HepG2 (cell line): ENCODE data around the gene DOK5. TPM values are rescaled to one million over a fixed set of nuclear protein-coding genes. Genes with fewer than 3 reads are reported as not detected.

Source experiments
- ATAC-seq: fragments of 200-7000 bp; cut with Tn5 transposase; 3 replicates; pipeline ENCODE4 v1.9.1; 2020; ENCODE audit warnings: mild to moderate bottlenecking, moderate library complexity
- BruUV-seq: library from RNA; stranded (reverse); fragments of 400-500 nt; replicated peaks from 2 replicates; lab custom pipeline; 2021; lab: Mats Ljungman, UMichigan
- CTCF ChIA-PET: fragments of 300-600 bp; formaldehyde crosslinking; extraction: SDS; loops from one replicate; lab custom pipeline; 2021; ENCODE audit warnings: low total read pairs, inconsistent platforms, low intra/inter-chr PET ratio; lab: Yijun Ruan, JAX
- POLR2A ChIA-PET: fragments of 350-600 bp; sonication (Branson Sonifier 250); formaldehyde crosslinking; loops from one replicate; lab custom pipeline; 2020; ENCODE audit warnings: antibody characterized with exemption, inconsistent platforms; lab: Yijun Ruan, JAX
- DNase-seq: peaks from one replicate; pipeline ENCODE4 v3.0.0-alpha.2; 2015; ENCODE audit warnings: low spot score
- FAIRE-seq: peaks from 3 replicates; lab custom pipeline; 2011; peaks lifted over from hg19 to GRCh38; lab: Jason Lieb, UNC
- H2AFZ ChIP-seq: one replicate; pipeline ENCODE4 v1.6.1; 2011; ENCODE audit warnings: low read length, inconsistent platforms
- H3K27ac ChIP-seq: fragments of 300-600 bp; 3 replicates; pipeline ENCODE4 v1.8.0; 2011; ENCODE audit warnings: mixed run types, mild to moderate bottlenecking, mixed read lengths, low read length, inconsistent platforms; ENCODE audit not compliant: insufficient read depth; ENCODE audit errors: extremely low read length
- H3K27me3 ChIP-seq, 2 experiments: fragments of 200-600 bp in 1 of 2; 2 replicates in 1 of 2; 3 replicates in 1 of 2; pipeline versions ENCODE4 v1.6.0 to v1.8.0; 2011; ENCODE audit warnings: low read length in 2 of 2, mild to moderate bottlenecking in 2 of 2, moderate library complexity in 2 of 2, inconsistent platforms in 1 of 2; ENCODE audit not compliant: insufficient read depth in 2 of 2, control insufficient read depth in 1 of 2
- H3K36me3 ChIP-seq, 2 experiments: fragments of 200-600 bp in 1 of 2; replicated peaks in 1 of 2; 2 replicates in 1 of 2; 3 replicates in 1 of 2; pipeline versions ENCODE4 v1.5.1 to v1.8.0; 2011; ENCODE audit warnings: low read length in 2 of 2, inconsistent platforms in 1 of 2; ENCODE audit not compliant: insufficient read depth in 2 of 2, control insufficient read depth in 1 of 2
- H3K4me1 ChIP-seq: 2 replicates; pipeline ENCODE4 v1.5.1; 2012; ENCODE audit warnings: low read length, inconsistent platforms; ENCODE audit not compliant: insufficient read depth
- H3K4me2 ChIP-seq: 2 replicates; pipeline ENCODE4 v1.6.0; 2011; ENCODE audit warnings: low read depth, low read length, inconsistent platforms
- H3K4me3 ChIP-seq, 3 experiments: fragments of 200-600 bp in 1 of 3; sonication (generic), shearing (Covaris generic) in 1 of 3; replicated peaks in 1 of 3; 2 replicates each; pipeline ENCODE4 v1.5.1; 2011 to 2016; ENCODE audit warnings: low read length in 3 of 3, inconsistent platforms in 2 of 3, low read depth in 2 of 3, mild to moderate bottlenecking in 2 of 3, control low read depth in 1 of 3, mixed read lengths in 1 of 3; ENCODE audit not compliant: insufficient read depth in 1 of 3
- H3K79me2 ChIP-seq: one replicate; pipeline ENCODE4 v1.6.1; 2011; ENCODE audit warnings: low read length, inconsistent platforms; ENCODE audit not compliant: insufficient read depth
- H3K9ac ChIP-seq: 2 replicates; pipeline ENCODE4 v1.6.0; 2011; ENCODE audit warnings: mild to moderate bottlenecking, low read depth, low read length, inconsistent platforms; ENCODE audit not compliant: insufficient read depth
- H3K9me3 ChIP-seq: 2 replicates; pipeline ENCODE4 v1.5.1; 2012; ENCODE audit warnings: mild to moderate bottlenecking, low read length
- H4K20me1 ChIP-seq: 2 replicates; pipeline ENCODE4 v1.6.0; 2011; ENCODE audit warnings: inconsistent platforms, mild to moderate bottlenecking, low read length, moderate library complexity; ENCODE audit not compliant: insufficient read depth
- GTF2F1 ChIP-seq: fragments of 150-350 bp; IDR thresholded peaks from 2 replicates; pipeline ENCODE4 v1.6.1; 2014; ENCODE audit warnings: low read length
- KAT7 ChIP-seq: IDR thresholded peaks from 2 replicates; pipeline ENCODE4 v1.6.1; 2018; ENCODE audit warnings: borderline replicate concordance, missing compliant biosample characterization
- SMARCE1 ChIP-seq: fragments of 450-650 bp; IDR thresholded peaks from 2 replicates; pipeline ENCODE4 v1.6.1; 2017; ENCODE audit warnings: borderline replicate concordance
- ZFP62 ChIP-seq: sonication (generic); formaldehyde crosslinking; IDR thresholded peaks from 2 replicates; pipeline ENCODE4 v1.4.0; 2020; ENCODE audit warnings: missing genetic modification reagents
- ZNF20 ChIP-seq: sonication (generic); formaldehyde crosslinking; IDR thresholded peaks from 2 replicates; pipeline ENCODE4 v1.4.0; 2020; ENCODE audit warnings: mild to moderate bottlenecking, moderate library complexity, missing genetic modification reagents
- ZNF432 ChIP-seq: sonication (generic); formaldehyde crosslinking; IDR thresholded peaks from 2 replicates; pipeline ENCODE4 v1.5.0; 2020; ENCODE audit warnings: missing genetic modification reagents, mild to moderate bottlenecking, borderline replicate concordance
- ZNF543 ChIP-seq: sonication (generic); formaldehyde crosslinking; IDR thresholded peaks from 2 replicates; pipeline ENCODE4 v1.4.0; 2020; ENCODE audit warnings: mild to moderate bottlenecking, missing genetic modification reagents
- ZSCAN31 ChIP-seq: sonication (generic); formaldehyde crosslinking; IDR thresholded peaks from 2 replicates; pipeline ENCODE4 v1.5.0; 2020; ENCODE audit warnings: low read depth, mild to moderate bottlenecking, missing genetic modification reagents
- WGBS: methylation state at CpG from one replicate; pipeline ENCODE4 v1.1.6; 2017; ENCODE audit warnings: low lambda C conversion rate; 5-methylcytosine and 5-hydroxymethylcytosine counted together
- in situ Hi-C: cut with HindIII; loops from 2 replicates; pipeline ENCODE4 v1.10.0; 2017; ENCODE audit warnings: low pct_unique_long_range_greater_than_20kb; ENCODE audit not compliant: extremely low pct_ligation_motif_present
- intact Hi-C: fragments of 100-400 bp; cut with micrococcal nuclease; formaldehyde crosslinking; loops from one replicate; pipeline ENCODE4 v1.10.0; 2022; ENCODE audit not compliant: unreplicated experiment
- polyA plus RNA-seq, 8 experiments: library from polyadenylated mRNA; depleted of rRNA in 3 of 8; stranded (reverse) in 7 of 8; unstranded in 1 of 8; fragments of >200 nt; fragmentation: Illumina TruSeq in 4 of 8; extraction: Trizol in 4 of 8; gene quantifications; 2 replicates each; pipeline versions ENCODE4 v1.2.1 to v1.2.3, GENCODE V29; 2011 to 2016; ENCODE audit warnings: low read depth in 4 of 8, missing spikeins in 1 of 8, mixed read lengths in 1 of 8; ENCODE audit not compliant: insufficient read depth in 1 of 8
- total RNA-seq, 5 experiments: library from RNA; depleted of rRNA; stranded (reverse); fragments of >200 nt; fragmentation: Illumina TruSeq; extraction: Trizol; gene quantifications; 2 replicates each; pipeline ENCODE4 v1.2.3, GENCODE V29; 2016; ENCODE audit warnings: low read depth in 1 of 5
- TF ChIP-seq, protein P1 (sequence below): IDR thresholded peaks from 2 replicates; pipeline ENCODE4 v1.6.1; 2018; ENCODE audit warnings: missing genetic modification reagents
- TF ChIP-seq, protein P2 (sequence below): sonication (generic); formaldehyde crosslinking; IDR thresholded peaks from 2 replicates; pipeline ENCODE4 v1.9.0; 2021; ENCODE audit warnings: missing genetic modification reagents, mild to moderate bottlenecking, borderline replicate concordance

The DOK5 gene
- total and polyA plus RNA-seq, 2 of the 13 experiments (the other 11 are each of a cell fraction or from before 2014, with no cell fraction given): not detected

DNA sequence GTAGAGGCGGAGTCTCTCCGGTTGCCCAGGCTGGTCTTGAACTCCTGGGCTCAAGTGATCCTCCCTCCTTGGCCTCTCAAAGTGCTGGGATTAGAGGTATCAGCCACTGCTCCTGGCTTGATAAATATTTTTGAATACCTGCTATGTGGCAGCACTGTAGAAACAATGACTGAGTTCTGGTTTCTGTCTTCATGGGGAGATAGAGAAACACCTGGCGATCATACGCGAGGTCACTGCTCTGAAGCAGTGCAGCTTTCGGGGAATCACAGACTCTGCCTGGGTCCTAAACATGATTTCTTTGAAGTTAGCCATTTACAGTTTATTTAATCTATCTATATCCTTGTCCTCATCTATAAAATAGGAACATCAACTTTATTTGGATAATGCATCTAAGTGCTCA is 31.2 kb downstream of the DOK5 start (continued):
- TF ChIP-seq, protein P1, sequence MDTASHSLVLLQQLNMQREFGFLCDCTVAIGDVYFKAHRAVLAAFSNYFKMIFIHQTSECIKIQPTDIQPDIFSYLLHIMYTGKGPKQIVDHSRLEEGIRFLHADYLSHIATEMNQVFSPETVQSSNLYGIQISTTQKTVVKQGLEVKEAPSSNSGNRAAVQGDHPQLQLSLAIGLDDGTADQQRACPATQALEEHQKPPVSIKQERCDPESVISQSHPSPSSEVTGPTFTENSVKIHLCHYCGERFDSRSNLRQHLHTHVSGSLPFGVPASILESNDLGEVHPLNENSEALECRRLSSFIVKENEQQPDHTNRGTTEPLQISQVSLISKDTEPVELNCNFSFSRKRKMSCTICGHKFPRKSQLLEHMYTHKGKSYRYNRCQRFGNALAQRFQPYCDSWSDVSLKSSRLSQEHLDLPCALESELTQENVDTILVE (CRISPR knock-in tag): no peak
- TF ChIP-seq, protein P2, sequence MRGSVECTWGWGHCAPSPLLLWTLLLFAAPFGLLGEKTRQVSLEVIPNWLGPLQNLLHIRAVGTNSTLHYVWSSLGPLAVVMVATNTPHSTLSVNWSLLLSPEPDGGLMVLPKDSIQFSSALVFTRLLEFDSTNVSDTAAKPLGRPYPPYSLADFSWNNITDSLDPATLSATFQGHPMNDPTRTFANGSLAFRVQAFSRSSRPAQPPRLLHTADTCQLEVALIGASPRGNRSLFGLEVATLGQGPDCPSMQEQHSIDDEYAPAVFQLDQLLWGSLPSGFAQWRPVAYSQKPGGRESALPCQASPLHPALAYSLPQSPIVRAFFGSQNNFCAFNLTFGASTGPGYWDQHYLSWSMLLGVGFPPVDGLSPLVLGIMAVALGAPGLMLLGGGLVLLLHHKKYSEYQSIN (CRISPR knock-in tag): no peak
- TF ChIP-seq ZFP62: no peak
- no peak for TF ChIP-seq SMARCE1
- no peak for TF ChIP-seq ZNF543
- TF ChIP-seq ZNF20 (CRISPR knock-in tag): no peak
- no peak for TF ChIP-seq KAT7
- TF ChIP-seq ZNF432: no peak
- TF ChIP-seq, all 625 proteins: peak for 0

DNA sequence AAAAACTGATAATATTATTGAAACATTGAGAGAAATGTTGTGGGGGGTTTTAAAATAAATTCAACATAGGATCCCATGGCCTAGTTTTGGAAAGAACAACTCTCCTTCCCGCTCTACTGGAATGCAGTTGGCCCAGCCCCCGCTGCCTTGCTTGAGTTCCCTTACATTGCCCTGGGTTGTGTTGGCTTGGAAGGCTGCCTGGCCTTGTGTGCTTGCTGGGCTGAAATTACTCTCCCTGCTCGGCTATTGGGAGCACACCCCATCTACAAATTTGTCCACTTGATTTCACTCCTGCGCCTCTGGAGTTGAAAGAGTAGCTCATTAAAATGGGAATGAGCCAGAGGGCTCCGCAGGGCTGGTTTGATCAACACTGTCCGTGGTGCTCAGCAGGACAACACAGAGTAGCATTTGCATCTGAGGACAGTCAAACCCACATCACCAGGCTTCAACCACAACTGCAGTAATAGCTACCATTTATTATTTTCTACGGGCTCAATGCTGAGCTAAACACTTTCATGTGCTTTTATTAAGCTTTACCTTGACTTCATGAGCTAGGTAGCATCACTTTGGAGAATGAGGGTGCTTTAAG is 35.2 kb downstream of the DOK5 start:
- CTCF ChIA-PET: no interaction called here
- Histone ChIP-seq H3K9ac (no peak overlapping the region), H3K27me3 (no peaks in the 10 kb centered on the region), H3K36me3 (no peaks in the 10 kb centered on the region), H3K79me2 (no peaks in the 10 kb centered on the region), H4K20me1 (no peaks in the 10 kb centered on the region), H3K27ac (no peak overlapping the region), H3K4me2 (no peak overlapping the region), H3K4me3 (no peak overlapping the region), H3K4me1 (peaks cover 8% of the 10 kb centered on the region), H2AFZ (no peak overlapping the region), H3K9me3 (peaks cover 18% of the 10 kb centered on the region)
- no peak for FAIRE-seq
- in situ Hi-C loops: no loop called here
- intact Hi-C loops: no loop called here
- no TSS peak for BruUV-seq
- 12% methylated on average over 7 of the region's 7 CpGs for WGBS
- TF ChIP-seq GTF2F1 (no peak), ZSCAN31 (CRISPR knock-in tag) (no peak)
- no peak for ATAC-seq
- POLR2A ChIA-PET: no interaction called here
- no peak for DNase-seq
